GM04504 (cell line): ENCODE data around the gene TRIM66.
"Not testable (repeated sequence)": the region's sequence is repeated elsewhere in the genome, so short reads cannot be mapped to it uniquely, and the experiment has no call there.

ENCODE experiments used
- DNase-seq: peaks from one replicate; pipeline ENCODE4 v3.0.0-alpha.2; 2012; ENCODE audit warnings: low read depth

Gene TRIM66

DNA sequence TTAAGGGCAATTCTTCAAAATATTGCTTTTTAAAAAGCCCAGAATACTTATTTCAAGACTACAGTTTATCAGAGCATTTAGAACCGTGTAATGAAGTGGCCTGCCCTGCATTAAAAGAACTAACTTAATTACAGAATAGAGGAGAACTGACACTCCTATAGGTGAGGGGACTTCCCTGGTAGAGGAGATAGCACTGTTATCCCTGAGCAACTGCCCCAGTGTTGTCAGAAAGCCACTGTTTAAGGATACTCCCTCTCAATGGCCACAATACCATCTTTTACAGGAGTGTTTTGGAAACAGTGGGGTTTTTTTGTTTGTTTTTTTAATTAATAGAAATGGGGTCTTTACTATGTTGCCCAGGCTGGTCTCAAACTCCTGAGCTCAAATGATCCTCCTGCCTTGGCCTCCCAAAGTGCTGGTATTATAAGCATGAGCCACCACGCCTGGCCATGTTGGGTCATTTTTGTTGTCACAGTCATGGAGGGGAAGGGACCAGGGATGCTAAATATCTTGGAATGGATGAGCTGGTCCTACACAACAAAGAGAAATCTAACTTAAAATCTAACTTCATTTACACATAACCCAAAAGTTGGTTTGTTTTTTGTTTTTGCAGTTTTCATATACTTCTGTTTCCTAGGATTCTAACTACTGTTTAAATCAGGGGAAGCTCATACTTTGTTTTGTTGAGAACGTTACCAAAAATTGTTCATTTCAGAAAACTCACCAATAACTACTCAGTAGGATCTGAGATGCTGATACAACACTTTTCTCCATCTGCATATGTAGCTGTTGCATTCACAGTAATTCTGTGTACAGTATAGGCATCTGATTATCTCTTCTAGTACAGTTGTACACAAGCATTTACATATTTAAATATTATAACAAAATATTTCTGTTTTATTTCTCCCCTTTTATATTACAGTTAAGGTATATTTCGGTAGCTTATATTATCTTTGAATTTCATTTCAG is 8.2 kb upstream of the TRIM66 start:
- no peak for DNase-seq

GRCh38 chr11:8689726-8690255 is 7.3 kb upstream of the TRIM66 start:
- DNase-seq = no peak

DNA sequence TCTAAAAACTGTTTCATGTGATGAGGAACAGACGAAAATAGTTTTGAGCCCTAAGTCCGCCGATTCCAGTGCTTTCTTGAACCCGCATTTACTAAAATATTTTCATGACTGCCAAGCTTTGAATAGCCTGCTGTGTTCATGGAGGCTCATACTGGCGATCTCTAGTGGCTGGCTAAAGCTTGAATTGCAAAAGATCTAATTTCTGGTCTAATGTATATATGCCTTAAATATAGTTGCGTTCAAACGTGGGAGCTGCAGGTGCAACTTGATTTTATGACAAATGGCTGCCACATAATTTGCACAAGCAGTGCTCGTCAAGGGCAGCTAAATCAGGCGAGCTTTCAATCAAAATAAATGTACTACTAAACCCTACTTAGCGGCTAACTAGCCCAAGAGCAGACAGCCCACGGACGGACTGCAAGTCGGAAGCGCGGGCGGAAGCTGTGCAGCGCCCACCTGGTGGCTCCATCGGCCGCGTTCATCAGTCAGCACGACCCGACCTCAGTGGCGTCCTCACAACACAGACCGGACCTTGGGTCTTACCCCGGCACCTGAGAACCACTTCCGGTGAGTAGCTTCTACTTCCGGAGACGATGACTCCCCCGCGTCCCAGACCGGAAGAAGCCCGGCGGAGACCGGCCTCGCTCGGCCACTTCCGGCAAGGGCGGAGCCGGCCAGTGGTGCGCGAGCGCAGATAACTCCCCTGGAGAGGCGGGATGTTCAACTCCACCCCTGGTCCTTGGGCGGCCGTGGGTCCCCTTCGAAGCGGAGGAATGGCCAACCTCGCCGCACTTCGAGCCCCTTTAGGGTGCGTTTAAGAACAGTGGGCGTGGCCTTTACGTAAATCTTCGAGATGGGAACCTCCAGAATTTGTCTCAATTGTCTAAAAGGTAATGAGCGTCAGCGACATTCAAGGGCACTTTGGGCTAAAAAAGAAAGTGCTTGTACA is 6.2 kb upstream of the TRIM66 start:
- peak; percentile 92 for DNase-seq

GRCh38 chr11:8686325-8686724 is 3.9 kb upstream of the TRIM66 start:
- no peak for DNase-seq

DNA sequence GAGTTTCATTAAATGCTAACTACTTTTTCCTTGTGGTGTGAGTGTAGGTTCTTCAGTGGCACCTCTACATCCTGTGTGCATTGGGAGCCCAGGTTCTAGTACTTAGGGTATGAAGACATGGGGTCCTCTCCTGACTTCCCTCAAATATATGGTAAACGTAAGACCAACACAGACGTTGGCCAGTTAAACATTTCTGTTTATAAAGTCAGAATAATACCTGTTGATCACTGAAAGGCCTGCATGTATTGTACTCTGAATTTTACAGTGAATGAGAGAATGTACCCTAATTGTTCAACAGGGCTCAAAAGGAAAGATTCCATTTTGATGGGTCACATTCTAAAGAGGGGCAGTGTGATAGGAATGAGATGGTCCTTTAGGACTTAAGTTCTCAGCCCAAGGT is 3.4 kb upstream of the TRIM66 start:
- no peak for DNase-seq

- DNase-seq = no peak
Measured at GRCh38 chr11:8685306-8685705, 2.8 kb upstream of the TRIM66 start.

- DNase-seq = no peak
Measured at GRCh38 chr11:8684600-8685290, 2.3 kb upstream of the TRIM66 start.

DNA sequence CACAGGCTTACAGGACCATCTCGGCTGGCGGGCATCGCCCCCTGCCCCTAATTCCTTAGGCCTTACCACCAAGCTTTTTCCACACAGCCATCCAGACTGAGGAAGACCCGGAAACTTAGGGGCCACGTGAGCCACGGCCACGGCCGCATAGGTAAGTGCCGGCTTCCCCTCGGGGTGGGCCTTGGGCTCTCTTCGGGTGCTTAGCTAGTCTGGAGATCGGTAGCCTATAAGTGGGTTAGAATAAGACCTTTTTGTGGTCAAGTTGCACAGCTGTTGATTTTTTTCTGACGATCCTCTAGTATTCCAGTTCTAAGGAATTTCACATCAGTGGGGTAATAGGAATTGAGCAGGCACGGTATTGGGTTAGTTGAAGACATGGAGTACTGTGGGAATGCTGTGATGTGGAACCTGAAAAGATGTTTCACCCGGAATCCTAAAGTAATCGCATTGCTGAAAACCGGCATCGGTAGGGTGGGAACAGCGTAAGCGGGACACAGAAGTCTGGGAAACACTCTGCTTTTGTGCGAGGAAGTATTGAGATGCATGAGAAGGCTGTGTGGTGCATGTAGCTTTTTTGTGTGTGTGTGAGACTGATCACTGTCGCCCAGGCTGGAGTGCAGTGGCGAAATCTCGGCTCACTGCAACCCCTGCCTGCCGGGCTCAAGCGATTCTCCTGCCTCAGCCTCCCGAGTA is 796 bp upstream of the TRIM66 start:
- no peak for DNase-seq

DNA sequence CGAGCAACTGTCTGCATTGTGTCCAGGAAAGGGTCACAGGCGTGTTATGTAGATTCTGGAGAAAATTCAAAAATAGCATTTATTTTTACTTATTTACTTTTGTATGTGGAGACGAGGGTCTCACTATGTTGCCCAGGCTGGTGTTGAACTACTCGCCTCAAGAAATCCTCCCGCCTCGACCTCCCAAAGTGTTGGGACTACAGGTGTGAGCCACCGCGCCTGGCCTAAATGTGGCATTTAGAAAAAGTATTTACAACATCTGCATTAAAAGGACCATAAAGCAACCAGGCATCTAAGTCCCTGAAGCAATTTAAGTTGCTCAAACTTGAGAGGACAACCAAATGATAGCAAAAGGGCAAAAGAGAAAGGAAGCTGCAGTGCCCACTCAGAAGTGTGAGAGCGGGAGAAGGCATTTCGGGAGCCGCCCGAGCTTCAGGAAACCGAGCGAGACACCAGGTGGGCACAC is 595 bp downstream of the TRIM66 start:
- no peak for DNase-seq

DNA sequence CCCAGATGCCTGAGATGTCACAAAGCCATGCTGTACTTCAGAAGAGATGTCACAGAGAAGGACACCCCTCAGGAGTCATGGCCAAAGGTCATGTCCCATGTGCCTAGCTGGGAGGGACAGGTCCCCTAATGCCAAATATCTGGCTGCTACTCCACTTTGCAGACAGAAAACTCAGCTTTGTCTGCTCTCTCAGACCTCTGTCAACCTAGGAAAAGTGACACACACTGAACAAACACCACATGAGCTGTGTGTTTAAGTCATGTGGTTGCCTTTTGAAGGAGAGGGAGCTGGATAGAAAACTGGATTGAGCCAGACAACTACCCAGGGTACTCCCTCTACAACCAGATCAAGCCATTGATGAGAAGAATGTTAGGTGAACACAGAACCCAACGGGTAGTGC is 3.5 kb downstream of the TRIM66 start:
- DNase-seq = no peak

- DNase-seq = no peak
Measured at GRCh38 chr11:8676458-8676857, 6.0 kb downstream of the TRIM66 start.

GRCh38 chr11:8674859-8675258 is 7.6 kb downstream of the TRIM66 start:
- DNase-seq = no peak

- no peak for DNase-seq
Measured at GRCh38 chr11:8672346-8672745, 10.1 kb downstream of the TRIM66 start.

- no peak for DNase-seq
Measured at GRCh38 chr11:8671651-8672062, 10.8 kb downstream of the TRIM66 start.

GRCh38 chr11:8671193-8671612 is 11.3 kb downstream of the TRIM66 start:
- DNase-seq = peak; percentile 97

DNA sequence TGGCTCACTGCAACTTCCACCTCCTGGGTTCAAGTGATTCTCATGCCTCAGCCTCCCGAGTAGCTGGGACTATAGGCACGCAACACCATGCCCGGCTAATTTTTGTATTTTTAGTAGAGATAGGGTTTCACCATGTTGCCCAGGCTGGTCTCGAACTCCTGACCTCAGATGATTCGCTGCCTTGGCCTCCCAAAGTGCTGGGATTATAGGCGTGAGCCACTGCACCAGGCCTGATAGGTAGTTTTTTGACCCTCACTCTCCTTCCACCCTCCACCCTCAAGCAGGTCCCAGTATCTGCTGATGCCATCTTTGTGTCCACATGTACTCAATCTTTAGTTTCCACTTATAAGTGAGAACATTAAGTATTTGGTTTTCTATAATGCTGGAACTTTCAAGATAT is 12.4 kb downstream of the TRIM66 start:
- DNase-seq = not testable (repeated sequence)

DNA sequence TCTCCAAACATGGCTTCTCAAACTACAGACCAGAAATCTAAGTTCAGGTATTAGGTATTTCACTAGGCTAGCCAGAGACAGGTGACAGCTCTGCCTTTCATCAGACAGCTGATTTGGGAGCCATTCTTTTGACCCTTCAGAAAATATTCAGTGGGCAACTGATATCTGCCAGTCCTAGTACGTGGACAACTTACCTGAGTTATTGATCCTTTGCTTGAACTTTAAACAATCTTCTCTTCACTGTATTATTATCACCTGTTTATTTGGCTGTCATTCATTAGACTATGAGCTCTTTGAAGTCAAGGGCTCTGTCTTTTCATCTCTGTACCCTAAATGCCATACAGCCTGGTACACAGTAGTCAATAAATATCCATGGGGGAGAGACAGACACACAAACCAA is 17.2 kb downstream of the TRIM66 start:
- no peak for DNase-seq

- no peak for DNase-seq
Measured at GRCh38 chr11:8661001-8661795, 21.3 kb downstream of the TRIM66 start.

- DNase-seq = no peak
Measured at GRCh38 chr11:8658321-8659057, 24.0 kb downstream of the TRIM66 start.

DNA sequence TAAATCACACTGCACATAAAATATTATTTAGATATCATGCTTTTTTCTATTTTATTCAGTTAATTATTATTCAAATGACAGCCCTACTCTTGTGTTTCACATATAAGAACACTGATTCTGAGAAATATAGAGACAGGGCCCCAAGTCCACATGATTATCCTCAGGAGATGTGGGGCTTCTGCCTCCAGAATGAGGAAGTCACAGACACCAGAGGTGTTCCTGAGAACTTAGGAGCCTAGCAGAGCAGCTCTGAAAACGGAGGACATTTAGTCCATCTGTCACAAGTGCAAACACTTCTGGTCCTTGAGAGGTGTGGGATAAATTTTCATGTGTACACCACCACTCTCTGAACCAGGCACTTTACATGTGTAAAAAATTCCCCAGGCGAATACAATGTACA is 26.2 kb downstream of the TRIM66 start:
- DNase-seq = no peak
